IgD-negative memory B cell (primary cell): ENCODE measurements around the gene CCNK. TPM values are rescaled to one million over a fixed set of nuclear protein-coding genes. Genes with fewer than 3 reads are reported as not detected.
A peak's percentile ranks its signal among the peaks of the same experiment; 100 is the strongest.

ENCODE experiments used
- H3K27ac Mint-ChIP-seq, 3 donors: one replicate each; pipeline ENCODE4 v1.8.0; 2020 to 2022; ENCODE audit warnings: mild to moderate bottlenecking in 3 of 3, mixed read lengths in 3 of 3, moderate library complexity in 1 of 3
- H3K27me3 Mint-ChIP-seq: one replicate; pipeline ENCODE4 v1.8.0; 2021; ENCODE audit warnings: mixed read lengths
- H3K36me3 Mint-ChIP-seq: one replicate; pipeline ENCODE4 v1.8.0; 2020; ENCODE audit warnings: mild to moderate bottlenecking, mixed read lengths
- H3K4me1 Mint-ChIP-seq, 3 donors: one replicate each; pipeline ENCODE4 v1.8.0; 2020 to 2022; ENCODE audit warnings: mixed read lengths in 3 of 3, mild to moderate bottlenecking in 1 of 3
- H3K4me3 Mint-ChIP-seq, 4 donors: one replicate each; pipeline ENCODE4 v1.8.0; 2020 to 2022; ENCODE audit warnings: mild to moderate bottlenecking in 4 of 4, mixed read lengths in 4 of 4, moderate library complexity in 3 of 4
- H3K9me3 Mint-ChIP-seq, 3 donors: one replicate each; pipeline ENCODE4 v1.8.0; 2020 to 2021; ENCODE audit warnings: mixed read lengths in 3 of 3, mild to moderate bottlenecking in 1 of 3
- polyA plus RNA-seq: library from polyadenylated mRNA; unstranded; fragments of 300-500 nt; fragmentation: Illumina TruSeq; gene quantifications from one replicate; pipeline ENCODE4 v1.2.3, GENCODE V29; 2021

CCNK gene
- polyA plus RNA-seq, 1 donor from 2014 or later, result 26.8 TPM

DNA sequence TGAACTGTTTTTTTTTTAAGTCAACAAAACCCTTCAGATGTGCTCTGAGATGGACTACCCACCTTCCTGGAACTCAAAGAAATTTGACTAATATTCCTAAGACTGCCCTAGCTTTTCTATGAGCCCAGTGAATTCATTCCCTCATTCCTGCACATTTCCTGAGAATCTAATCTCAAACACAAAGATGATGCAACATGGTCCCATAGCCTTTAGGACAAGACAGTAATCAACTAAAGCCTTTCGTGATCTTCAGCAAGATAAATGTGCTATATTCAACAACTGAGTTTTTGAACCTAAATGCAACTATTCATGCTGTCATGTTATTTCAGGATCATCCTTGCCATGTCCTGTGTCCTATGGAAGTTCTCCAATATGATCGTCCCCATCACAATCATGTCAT, 5.5 kb upstream of the CCNK start:
- Mint-ChIP-seq H3K27ac (no peak overlapping the region), H3K4me3 (no peak overlapping the region), H3K4me1 (peaks cover 16 to 34% (median 21%) of the 10 kb centered on the region in 3 donors), H3K27me3 (no peaks in the 10 kb centered on the region), H3K9me3 (no peaks in the 10 kb centered on the region), H3K36me3 (peaks cover 2% of the 10 kb centered on the region)

GRCh38 chr14:99476864-99477263, 4.3 kb upstream of the CCNK start:
- H3K27ac Mint-ChIP-seq, result no peak overlapping the region
- no peak overlapping the region for H3K4me3 Mint-ChIP-seq
- H3K9me3 Mint-ChIP-seq, result no peaks in the 10 kb centered on the region
- H3K36me3 Mint-ChIP-seq, result peaks cover 2% of the 10 kb centered on the region
- no peaks in the 10 kb centered on the region for H3K27me3 Mint-ChIP-seq
- H3K4me1 Mint-ChIP-seq, result peaks cover 19 to 31% (median 24%) of the 10 kb centered on the region in 3 donors

- Mint-ChIP-seq H3K27ac (peak overlapping the region in 2 of 3 donors; percentile 18 to 86), H3K27me3 (no peaks in the 10 kb centered on the region), H3K4me1 (peaks cover 18 to 38% (median 35%) of the 10 kb centered on the region in 3 donors), H3K36me3 (peaks cover 2% of the 10 kb centered on the region), H3K9me3 (no peaks in the 10 kb centered on the region), H3K4me3 (peak overlapping the region in 3 of 4 donors; percentile 54 to 94 (median 60))
Observed at GRCh38 chr14:99478128-99478527, 3.1 kb upstream of the CCNK start.

- Mint-ChIP-seq H3K36me3 (peaks cover 2% of the 10 kb centered on the region), H3K27me3 (no peaks in the 10 kb centered on the region), H3K9me3 (no peaks in the 10 kb centered on the region), H3K27ac (peak overlapping the region in 2 of 3 donors; percentile 43 to 79), H3K4me3 (peak overlapping the region; percentile 94 to 98 (median 95)), H3K4me1 (peaks cover 27 to 45% (median 43%) of the 10 kb centered on the region in 3 donors)
Observed at GRCh38 chr14:99479160-99479905, 1.9 kb upstream of the CCNK start.

DNA sequence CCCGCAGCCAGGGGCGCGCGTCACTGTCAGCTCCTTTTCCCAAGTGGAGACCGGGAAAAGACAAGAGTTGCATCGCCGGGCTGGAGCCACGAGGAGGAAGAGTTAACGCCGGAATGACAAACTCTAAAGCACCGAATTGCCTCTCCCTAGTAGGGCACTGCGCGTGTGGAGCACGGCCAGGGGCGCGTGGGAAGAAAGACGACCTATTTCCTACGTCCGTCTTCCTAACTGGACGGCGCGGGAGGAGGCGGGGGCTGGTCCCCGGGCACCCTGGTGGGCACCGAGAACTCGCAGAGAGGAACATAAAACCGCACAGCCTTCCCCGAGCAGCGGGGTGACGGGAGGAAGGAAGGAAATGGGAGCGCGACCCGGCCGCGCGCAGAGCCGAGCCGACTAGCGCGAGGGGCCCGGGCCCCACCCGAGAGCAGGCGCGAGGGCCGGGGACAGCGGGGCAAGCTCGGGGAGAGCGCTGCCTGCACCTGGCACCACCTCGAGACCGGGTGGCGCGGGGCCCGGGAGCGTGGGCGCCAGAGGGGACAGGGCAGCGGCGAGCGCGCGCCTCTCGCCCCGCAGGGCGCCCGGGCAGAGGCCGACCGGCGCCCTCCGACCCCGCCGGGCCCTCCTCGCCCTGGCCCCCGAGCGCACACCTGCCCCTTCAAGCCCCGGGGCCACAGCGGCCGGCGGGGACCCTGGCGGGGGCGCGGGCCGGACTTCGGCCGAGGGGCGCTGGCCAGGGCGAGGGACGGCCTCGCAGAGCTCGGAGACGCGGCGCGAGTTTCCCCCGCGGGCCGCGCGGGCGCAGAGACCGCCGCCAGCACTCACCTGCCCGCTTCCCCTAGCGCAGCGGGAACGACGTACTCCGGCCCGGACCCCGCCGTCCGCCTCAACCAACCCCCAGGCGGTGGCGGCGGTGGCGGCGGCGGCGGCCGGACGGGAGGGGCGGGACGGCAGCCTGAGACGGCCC, 1.0 kb upstream of the CCNK start, which contains the start of gene SETD3:
Gene SETD3, minus strand, starts transcription at position 954 of the 964 bp plus-strand sequence. CDS start 15,054 bp downstream, outside the sequence.
- H3K27ac Mint-ChIP-seq, result peak within 1 kb of the TSS; percentile 96 to 98 (median 96)
- H3K27me3 Mint-ChIP-seq, result no peaks in the 10 kb centered on the region
- H3K4me3 Mint-ChIP-seq, result peak within 1 kb of the TSS; percentile 96 to 100 (median 98)
- peaks cover 2% of the 10 kb centered on the region for H3K36me3 Mint-ChIP-seq
- H3K4me1 Mint-ChIP-seq, result peaks cover 29 to 47% (median 46%) of the 10 kb centered on the region in 3 donors
- H3K9me3 Mint-ChIP-seq, result no peaks in the 10 kb centered on the region

- peak overlapping the region; percentile 96 to 98 (median 96) for H3K27ac Mint-ChIP-seq
- H3K9me3 Mint-ChIP-seq, result no peaks in the 10 kb centered on the region
- no peaks in the 10 kb centered on the region for H3K27me3 Mint-ChIP-seq
- H3K4me1 Mint-ChIP-seq, result peaks cover 37 to 55% (median 55%) of the 10 kb centered on the region in 3 donors
- H3K4me3 Mint-ChIP-seq, result peak overlapping the region; percentile 96 to 100 (median 98)
- H3K36me3 Mint-ChIP-seq, result no peaks in the 10 kb centered on the region
Observed at GRCh38 chr14:99481745-99482099, 513 bp downstream of the CCNK start.

DNA sequence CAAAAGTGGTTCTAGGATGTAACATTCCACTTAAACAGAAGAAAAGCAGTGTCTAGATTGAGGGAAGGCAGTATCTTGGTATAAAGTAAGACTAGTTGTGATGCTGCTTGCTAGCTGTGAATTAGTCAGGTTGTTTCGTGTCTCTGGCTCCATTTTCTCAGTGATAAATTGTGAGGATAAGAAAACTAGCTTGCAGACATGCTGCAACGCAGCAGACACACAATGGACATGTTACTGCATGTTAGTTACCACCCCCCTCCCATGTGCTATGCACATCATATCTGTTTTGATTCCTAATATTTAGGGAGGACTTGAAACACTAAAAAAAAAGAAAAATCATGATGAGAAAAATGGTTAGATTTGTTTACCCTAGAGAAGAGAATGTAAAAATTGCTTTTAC, 2.9 kb downstream of the CCNK start:
- peak overlapping the region in 1 of 4 donors; percentile 96 for H3K4me3 Mint-ChIP-seq
- no peaks in the 10 kb centered on the region for H3K9me3 Mint-ChIP-seq
- no peaks in the 10 kb centered on the region for H3K36me3 Mint-ChIP-seq
- H3K4me1 Mint-ChIP-seq, result peaks cover 36 to 54% (median 53%) of the 10 kb centered on the region in 3 donors
- peak overlapping the region in 1 of 3 donors; percentile 8 for H3K27ac Mint-ChIP-seq
- H3K27me3 Mint-ChIP-seq, result no peaks in the 10 kb centered on the region

- Mint-ChIP-seq H3K4me1 (peaks cover 0 to 4% (median 0%) of the 10 kb centered on the region in 3 donors), H3K27me3 (no peaks in the 10 kb centered on the region), H3K9me3 (no peaks in the 10 kb centered on the region), H3K36me3 (peaks cover 2% of the 10 kb centered on the region), H3K27ac (no peak overlapping the region), H3K4me3 (no peak overlapping the region)
Observed at GRCh38 chr14:99497341-99497740, 16.1 kb downstream of the CCNK start.

DNA sequence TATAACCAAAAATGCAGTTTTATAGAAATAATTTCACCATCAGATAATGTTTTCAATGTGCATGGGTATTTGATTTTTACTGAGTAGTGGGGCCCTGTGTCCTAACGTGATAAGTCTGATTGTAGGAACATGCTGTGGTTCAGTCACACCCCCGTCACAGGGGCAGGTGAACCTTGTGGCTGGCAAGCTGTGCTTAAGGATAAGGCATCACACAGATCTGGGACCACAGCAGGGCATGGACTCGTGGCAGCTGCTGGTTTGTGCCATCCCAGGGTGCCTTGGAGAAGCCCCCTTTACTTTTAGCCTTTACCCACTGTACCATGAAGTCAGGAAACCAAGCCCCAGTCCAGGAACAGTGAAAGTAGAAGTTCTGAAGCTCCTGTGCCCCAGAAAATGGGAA, 16.7 kb downstream of the CCNK start:
- H3K4me1 Mint-ChIP-seq, result peaks cover 0 to 1% (median 0%) of the 10 kb centered on the region in 3 donors
- H3K27ac Mint-ChIP-seq, result no peak overlapping the region
- no peaks in the 10 kb centered on the region for H3K27me3 Mint-ChIP-seq
- no peak overlapping the region for H3K4me3 Mint-ChIP-seq
- H3K36me3 Mint-ChIP-seq, result peaks cover 2% of the 10 kb centered on the region
- no peaks in the 10 kb centered on the region for H3K9me3 Mint-ChIP-seq

GRCh38 chr14:99502989-99503421, 21.8 kb downstream of the CCNK start:
- Mint-ChIP-seq H3K36me3 (peaks cover 5% of the 10 kb centered on the region), H3K27me3 (no peaks in the 10 kb centered on the region), H3K4me3 (no peak overlapping the region), H3K9me3 (no peaks in the 10 kb centered on the region), H3K27ac (no peak overlapping the region), H3K4me1 (no peaks in the 10 kb centered on the region)

GRCh38 chr14:99503848-99504453, 22.7 kb downstream of the CCNK start:
- Mint-ChIP-seq H3K27ac (no peak overlapping the region), H3K36me3 (peaks cover 5% of the 10 kb centered on the region), H3K4me1 (no peaks in the 10 kb centered on the region), H3K9me3 (no peaks in the 10 kb centered on the region), H3K4me3 (no peak overlapping the region), H3K27me3 (no peaks in the 10 kb centered on the region)

GRCh38 chr14:99505089-99505488, 23.9 kb downstream of the CCNK start:
- Mint-ChIP-seq H3K36me3 (peaks cover 5% of the 10 kb centered on the region), H3K4me1 (no peaks in the 10 kb centered on the region), H3K27ac (peak overlapping the region; percentile 34 to 71 (median 36)), H3K27me3 (no peaks in the 10 kb centered on the region), H3K4me3 (no peak overlapping the region), H3K9me3 (no peaks in the 10 kb centered on the region)

- peak overlapping the region in 1 of 4 donors; percentile 15 for H3K4me3 Mint-ChIP-seq
Observed at GRCh38 chr14:99506276-99506675, 25.1 kb downstream of the CCNK start.

GRCh38 chr14:99507860-99508640, 26.8 kb downstream of the CCNK start:
- Mint-ChIP-seq H3K4me3 (no peak overlapping the region), H3K9me3 (no peaks in the 10 kb centered on the region), H3K27ac (no peak overlapping the region), H3K36me3 (peaks cover 5% of the 10 kb centered on the region), H3K27me3 (no peaks in the 10 kb centered on the region), H3K4me1 (no peaks in the 10 kb centered on the region)

More at GRCh38 chr14:99506276-99506675, 25.1 kb downstream of the CCNK start:
- Mint-ChIP-seq H3K4me1 (no peaks in the 10 kb centered on the region), H3K27ac (peak overlapping the region in 1 of 3 donors; percentile 8), H3K36me3 (peaks cover 5% of the 10 kb centered on the region), H3K27me3 (no peaks in the 10 kb centered on the region), H3K9me3 (no peaks in the 10 kb centered on the region)
